ENCODE measurements around the gene IDH3G. TPM values are rescaled to one million over a fixed set of nuclear protein-coding genes. Genes with fewer than 3 reads are reported as not detected.

The IDH3G gene
- total RNA-seq, 6 donors from 2014 or later, result 43.5 to 98.5 (median 57.4) TPM

DNA sequence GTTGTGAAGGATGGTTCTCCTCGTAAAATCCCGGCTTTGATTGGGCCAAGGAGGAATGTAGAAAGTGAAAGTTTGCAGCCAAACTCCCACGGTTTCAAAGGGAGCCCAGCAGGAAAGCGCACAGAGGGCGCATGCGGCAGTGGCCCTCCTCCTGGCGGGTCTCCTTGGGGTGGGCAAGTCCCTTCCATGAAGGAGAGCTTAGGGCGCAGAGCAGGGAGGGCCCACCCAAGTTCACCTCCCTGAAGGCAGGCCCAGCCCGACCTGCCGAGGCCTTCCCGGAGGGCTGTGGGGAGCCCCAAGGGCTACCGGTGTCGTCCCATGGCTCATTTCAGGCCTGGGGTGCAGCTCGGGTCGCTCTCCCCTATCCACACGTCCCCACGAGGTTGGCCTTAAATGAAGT lies 34.1 kb upstream of the IDH3G start:
- WGBS, 2 donors, result 35 to 42% methylated on average over 2 to 17 of the region's 17 CpGs
- DNase-seq (no peak), ATAC-seq (ENCODE audit: low FRiP score in 2 of 2) (no peak)
- Histone ChIP-seq H3K4me1 (peaks cover 8 to 21% (median 12%) of the 10 kb centered on the region in 4 donors), H3K9me3 (no peaks in the 10 kb centered on the region), H3K36me3 (no peaks in the 10 kb centered on the region), H3K4me3 (peak overlapping the region in 1 of 4 donors; percentile 4), H3K27me3 (peaks cover 0 to 16% (median 4%) of the 10 kb centered on the region in 4 donors), H3K27ac (no peak overlapping the region)
- TF ChIP-seq POLR2A (IDR thresholded peaks at IDR 0.05), result no peak

DNA sequence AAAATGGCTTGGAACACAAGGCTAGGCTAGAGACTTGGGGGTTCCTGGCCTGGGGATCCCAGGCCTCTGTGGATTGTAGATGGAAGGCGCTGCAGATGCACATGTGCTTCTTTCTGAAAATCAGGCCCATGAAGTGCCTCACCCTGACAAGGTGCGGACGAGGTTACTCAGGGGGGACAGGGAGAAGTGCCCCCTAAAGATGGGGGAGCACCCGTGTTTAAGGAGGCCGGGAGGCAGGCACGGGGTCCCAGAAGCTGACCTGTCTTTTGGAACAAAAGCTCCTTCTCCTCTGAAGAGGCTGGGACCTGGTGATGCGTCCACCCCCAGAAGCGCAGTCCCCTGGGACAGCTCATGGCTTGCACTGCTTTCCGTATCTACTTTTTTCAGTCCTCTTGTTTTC lies 33.7 kb upstream of the IDH3G start:
- no peak for DNase-seq
- WGBS, 2 donors, result 77 to 97% methylated on average over 4 to 9 of the region's 9 CpGs
- Histone ChIP-seq H3K27me3 (peaks cover 0 to 16% (median 4%) of the 10 kb centered on the region in 4 donors), H3K36me3 (no peaks in the 10 kb centered on the region), H3K27ac (no peak overlapping the region), H3K4me1 (peaks cover 8 to 21% (median 12%) of the 10 kb centered on the region in 4 donors), H3K9me3 (no peaks in the 10 kb centered on the region), H3K4me3 (no peak overlapping the region)
- no peak for ATAC-seq (ENCODE audit: low FRiP score in 2 of 2)
- TF ChIP-seq POLR2A (IDR thresholded peaks at IDR 0.05), result no peak
- no peak for TF ChIP-seq EP300 (IDR thresholded peaks at IDR 0.05)
- TF ChIP-seq CTCF (IDR thresholded peaks at IDR 0.05), result no peak

DNA sequence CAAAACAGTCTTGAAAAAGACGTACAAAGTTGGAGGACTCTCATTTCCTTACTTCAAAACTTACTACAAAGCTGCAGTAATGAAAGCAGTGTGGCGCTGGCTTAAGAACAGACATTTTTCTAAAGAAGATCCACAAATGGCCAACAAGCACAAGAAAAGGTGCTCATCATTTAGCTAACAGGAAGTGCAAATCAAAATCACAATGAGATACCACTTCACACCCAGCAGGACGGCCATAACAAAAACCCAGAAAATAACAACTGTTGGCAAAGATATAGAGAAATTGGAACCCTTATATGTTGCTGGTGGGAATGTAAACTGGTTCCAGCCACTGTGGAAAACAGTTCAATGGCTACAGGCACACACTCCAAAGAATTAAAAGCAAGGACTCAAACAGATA lies 32.8 kb upstream of the IDH3G start:
- H3K27me3 ChIP-seq, result peaks cover 0 to 16% (median 4%) of the 10 kb centered on the region in 4 donors
- WGBS, 2 donors, result 65 to 80% methylated on average over 3 of the region's 3 CpGs
- H3K4me1 ChIP-seq, result peaks cover 8 to 21% (median 12%) of the 10 kb centered on the region in 4 donors
- no peaks in the 10 kb centered on the region for H3K9me3 ChIP-seq
- H3K4me3 ChIP-seq, result no peak overlapping the region
- H3K27ac ChIP-seq, result no peak overlapping the region
- no peaks in the 10 kb centered on the region for H3K36me3 ChIP-seq
- ATAC-seq (ENCODE audit: low FRiP score in 2 of 2), result no peak
- TF ChIP-seq POLR2A (IDR thresholded peaks at IDR 0.05), result no peak
- no peak for TF ChIP-seq POLR2AphosphoS5 (IDR thresholded peaks at IDR 0.05)
- no peak for TF ChIP-seq EP300 (IDR thresholded peaks at IDR 0.05)
- TF ChIP-seq CTCF (IDR thresholded peaks at IDR 0.05), result no peak
- no peak for DNase-seq

DNA sequence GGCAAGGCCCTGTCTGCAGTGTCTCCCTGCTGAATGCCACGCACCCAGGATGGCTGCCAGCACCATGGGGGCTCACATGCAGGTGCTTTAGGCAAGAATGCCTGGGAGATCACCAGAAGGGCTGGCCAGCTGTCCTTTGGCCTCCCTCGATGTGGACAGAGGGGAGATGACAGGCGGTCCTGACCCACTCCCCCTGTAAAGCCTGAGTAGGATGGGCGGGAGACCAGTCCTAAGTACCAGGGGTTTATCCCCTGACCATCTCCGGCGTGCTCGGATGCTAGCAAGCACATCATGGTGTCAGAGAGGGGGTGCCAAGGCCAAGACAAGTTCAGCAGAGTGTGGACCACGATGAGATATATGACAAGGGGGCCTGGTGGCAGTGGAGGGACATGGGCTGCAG lies 30.9 kb upstream of the IDH3G start:
- no peak overlapping the region for H3K27ac ChIP-seq
- peaks cover 0 to 22% (median 3%) of the 10 kb centered on the region in 4 donors for H3K27me3 ChIP-seq
- H3K4me1 ChIP-seq, result peaks cover 7 to 18% (median 11%) of the 10 kb centered on the region in 4 donors
- no peak for DNase-seq
- H3K9me3 ChIP-seq, result no peaks in the 10 kb centered on the region
- no peak for TF ChIP-seq EP300 (IDR thresholded peaks at IDR 0.05)
- TF ChIP-seq CTCF (IDR thresholded peaks at IDR 0.05), result no peak
- no peak for TF ChIP-seq POLR2AphosphoS5 (IDR thresholded peaks at IDR 0.05)
- no peak for TF ChIP-seq POLR2A (IDR thresholded peaks at IDR 0.05)
- ATAC-seq (ENCODE audit: low FRiP score in 2 of 2), result no peak
- H3K4me3 ChIP-seq, result no peak overlapping the region
- H3K36me3 ChIP-seq, result no peaks in the 10 kb centered on the region
- WGBS, 2 donors, result 40 to 75% methylated on average over 1 to 8 of the region's 8 CpGs

DNA sequence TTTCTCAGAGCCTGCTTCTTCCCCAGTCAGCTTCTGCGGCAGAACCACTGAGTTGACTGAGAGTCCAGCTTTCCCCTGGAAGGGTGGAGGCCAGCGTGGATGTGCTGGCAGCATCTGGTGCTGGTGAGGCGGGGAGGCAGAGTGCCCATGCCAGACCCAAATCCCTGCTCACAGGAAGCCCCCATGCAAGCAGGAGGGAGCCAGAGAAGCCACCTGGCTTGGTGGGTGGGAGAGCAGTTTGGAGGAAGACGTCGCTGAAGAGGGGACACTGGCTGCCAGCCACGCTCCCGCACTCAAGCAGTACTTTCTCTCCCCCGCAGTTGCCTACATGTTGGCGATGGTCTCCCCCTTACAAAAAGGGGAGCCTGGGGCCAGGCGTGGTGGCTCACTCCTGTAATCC lies 30.2 kb upstream of the IDH3G start:
- TF ChIP-seq EP300 (IDR thresholded peaks at IDR 0.05), result no peak
- TF ChIP-seq CTCF (IDR thresholded peaks at IDR 0.05), result no peak
- no peak for TF ChIP-seq POLR2AphosphoS5 (IDR thresholded peaks at IDR 0.05)
- TF ChIP-seq POLR2A (IDR thresholded peaks at IDR 0.05), result no peak
- H3K27me3 ChIP-seq, result peaks cover 0 to 22% (median 0%) of the 10 kb centered on the region in 4 donors
- peaks cover 2 to 14% (median 6%) of the 10 kb centered on the region in 4 donors for H3K4me1 ChIP-seq
- WGBS, 2 donors, result 86 to 100% methylated on average over 1 to 10 of the region's 10 CpGs
- ATAC-seq (ENCODE audit: low FRiP score in 2 of 2) (no peak), DNase-seq (no peak)
- H3K36me3 ChIP-seq, result no peaks in the 10 kb centered on the region
- no peak overlapping the region for H3K4me3 ChIP-seq
- no peak overlapping the region for H3K27ac ChIP-seq
- no peaks in the 10 kb centered on the region for H3K9me3 ChIP-seq

Measured in upper lobe of left lung (tissue), 6 donors.